ENCODE measurements around the gene KCNN3.

Gene KCNN3

DNA sequence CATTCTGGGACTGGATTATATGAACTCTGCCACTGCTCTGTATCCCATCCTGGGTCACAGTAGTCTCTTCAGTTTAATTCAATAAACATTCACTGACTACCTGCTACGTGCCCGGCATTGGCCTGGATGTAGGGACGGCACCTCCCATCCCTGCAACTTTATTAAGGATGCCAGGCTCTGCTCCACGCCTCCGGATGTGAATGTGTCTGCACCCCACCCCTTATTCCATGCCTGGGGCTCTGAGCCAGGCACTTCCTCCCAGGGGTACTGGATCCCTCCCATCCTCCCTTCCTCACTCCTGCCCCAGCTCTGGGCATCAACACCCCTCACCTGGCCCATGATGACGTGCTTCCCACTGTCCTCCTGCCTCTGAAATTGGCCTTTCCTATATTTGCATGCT is 53.7 kb downstream of the KCNN3 start:
- DNase-seq (ENCODE audit: low spot score), result no peak

DNA sequence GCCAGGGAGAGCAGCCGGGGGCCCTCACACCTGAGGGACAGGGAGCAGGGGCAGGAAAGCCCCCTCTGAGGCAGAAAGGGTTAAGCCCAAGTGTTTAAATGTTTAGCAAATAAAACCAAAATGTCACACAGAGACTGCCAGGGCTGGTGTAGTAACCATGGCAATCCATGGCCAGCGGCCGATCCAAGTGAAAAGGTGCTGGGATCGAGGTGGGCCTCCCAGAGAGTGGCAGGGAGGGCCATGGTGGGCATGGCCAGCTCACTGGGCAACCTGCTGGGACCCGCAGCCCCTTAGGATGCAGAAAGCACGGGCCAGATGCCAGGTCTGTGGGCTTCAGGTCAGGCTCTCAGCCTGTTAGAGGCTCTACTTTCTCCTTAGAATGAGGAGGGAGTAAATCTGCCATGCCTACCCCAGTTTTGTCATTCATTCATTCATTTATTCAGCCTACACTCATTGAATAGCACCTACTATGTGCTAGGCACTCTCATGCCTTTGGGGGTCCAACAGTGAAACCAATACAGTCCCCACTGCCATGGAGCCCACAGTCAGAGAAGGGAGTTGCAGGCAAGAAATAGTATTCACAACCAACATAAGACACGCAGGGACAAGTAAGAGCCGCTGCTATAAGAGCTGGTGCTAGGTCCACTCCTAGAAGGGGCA is 56.1 kb downstream of the KCNN3 start:
- no peak for DNase-seq (ENCODE audit: low spot score)

DNA sequence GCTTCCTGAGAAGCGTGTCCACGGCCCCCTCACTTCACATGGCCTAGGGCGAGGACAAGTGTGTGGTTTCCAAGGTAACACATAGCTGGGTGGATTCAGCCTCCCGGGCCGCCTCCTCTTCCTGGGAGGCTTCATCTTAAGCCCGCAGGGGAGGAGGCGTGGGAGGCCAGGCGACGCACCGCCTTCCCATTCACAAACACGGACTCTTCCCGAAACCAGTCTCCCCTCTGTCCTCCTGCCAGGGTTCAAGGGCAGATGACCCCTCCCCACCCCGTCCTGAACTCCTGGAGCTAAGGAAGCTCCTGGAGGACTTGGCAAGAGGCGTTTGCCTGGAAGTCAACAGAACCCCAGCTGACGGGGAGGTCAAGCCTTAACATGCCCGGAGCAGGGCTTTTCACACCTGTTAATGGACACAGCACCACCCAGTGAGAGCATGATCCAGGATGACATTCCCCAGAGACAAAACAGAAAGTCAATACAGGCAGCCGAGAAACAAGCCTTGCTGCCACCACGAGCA is 56.7 kb downstream of the KCNN3 start:
- DNase-seq (ENCODE audit: low spot score), result no peak

DNA sequence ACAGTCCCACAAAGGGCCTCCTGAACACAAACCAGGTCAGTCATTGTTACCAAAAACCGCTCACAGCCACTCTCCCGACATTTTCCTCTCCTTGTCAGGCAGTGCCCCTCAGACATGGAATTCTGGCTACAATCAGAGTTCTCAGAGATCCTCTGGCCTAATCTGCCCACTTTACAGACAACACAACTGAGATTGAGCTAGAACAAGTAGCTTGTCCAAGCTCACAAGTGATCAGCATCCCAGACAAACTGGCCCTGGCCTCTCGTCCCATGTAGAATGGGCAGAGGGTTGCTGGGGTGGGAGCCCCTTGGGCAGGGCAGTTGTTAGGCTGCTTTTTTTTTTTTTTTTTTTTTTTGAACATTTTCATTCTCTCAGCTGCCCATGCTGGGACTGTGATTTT is 57.2 kb downstream of the KCNN3 start:
- DNase-seq (ENCODE audit: low spot score), result no peak

DNA sequence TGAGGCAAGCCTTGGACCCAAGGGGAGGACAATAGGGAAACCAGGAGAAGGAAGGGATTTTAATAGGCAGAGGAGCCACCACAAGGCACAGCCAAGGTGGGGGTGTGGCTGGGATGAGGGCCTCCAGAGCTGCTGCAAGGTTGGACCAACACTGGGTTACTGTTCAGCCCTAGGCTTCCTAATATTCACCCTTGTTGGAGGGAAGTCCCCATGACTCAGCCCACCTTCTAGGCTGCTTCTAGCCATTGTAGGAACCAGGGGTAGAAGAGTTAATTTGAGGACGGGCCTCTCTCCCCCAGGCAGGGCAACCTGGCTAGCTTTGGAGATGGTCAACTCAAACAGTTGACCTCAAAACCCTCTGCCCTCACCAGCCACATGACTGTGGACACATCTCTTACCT is 59.5 kb downstream of the KCNN3 start:
- DNase-seq (ENCODE audit: low spot score), result no peak

DNA sequence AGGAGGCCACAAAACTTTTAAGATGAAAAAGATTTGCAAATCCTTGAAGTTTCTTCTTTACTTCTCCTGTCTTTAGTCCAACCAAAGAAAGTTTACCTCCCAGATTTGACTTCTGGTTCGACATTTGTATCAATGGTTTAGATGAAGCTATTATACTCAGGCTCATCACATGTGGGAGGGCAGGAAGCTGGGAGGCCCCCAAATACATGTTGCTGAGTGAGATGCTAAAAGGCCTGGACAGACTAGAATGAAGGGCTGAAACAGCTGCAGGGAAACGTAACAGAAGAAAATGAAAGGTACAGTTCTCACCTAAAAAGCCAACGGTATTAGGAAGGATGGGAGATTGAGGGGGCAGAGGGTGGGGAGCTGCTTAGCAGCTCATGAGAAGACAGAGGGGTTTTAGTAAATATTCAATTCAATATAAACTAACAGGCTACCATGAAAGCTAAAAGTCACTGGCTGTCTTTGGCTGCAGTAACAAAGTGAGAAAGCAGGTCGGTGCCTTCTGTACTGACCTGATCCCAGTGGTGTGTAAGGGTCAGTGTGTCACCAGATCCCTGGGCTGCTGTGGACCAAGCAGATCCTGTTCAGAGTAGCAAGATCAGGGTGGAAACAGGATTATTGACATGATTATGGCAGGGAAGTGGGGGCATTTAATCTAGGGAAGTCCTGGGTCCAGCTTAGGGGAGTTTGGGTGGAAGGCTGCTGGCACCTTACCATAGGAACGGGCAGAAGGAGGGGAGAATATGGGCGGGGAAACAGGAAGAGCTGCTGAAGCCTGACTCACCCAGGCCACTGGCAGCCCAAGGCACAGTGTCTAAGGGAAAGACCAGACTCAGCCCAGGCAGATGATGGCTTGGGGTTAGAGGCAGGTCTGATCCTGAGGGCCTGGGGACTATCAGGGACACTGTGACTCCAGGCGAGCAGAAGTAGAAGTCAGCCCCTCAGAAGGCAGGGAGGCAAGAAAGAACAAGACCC is 60.4 kb downstream of the KCNN3 start:
- DNase-seq (ENCODE audit: low spot score), result no peak

DNA sequence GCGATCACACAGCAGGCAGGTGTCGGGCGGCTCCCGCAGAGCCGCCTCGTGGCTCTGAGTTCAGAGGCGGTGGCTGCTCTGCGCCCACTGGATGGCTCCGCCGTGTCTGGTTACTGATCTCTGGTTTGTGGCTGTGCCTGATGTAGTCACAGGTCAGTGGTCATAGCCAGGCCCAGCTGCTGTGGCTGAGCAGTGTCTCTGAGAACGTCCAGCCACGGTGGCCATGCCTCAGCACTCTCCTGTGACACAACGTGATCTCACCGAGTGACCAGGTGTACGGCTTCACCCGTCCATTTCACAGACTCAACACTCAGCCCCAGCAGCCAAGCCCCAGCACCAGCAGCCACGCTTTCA is 61.2 kb downstream of the KCNN3 start:
- no peak for DNase-seq (ENCODE audit: low spot score)

DNA sequence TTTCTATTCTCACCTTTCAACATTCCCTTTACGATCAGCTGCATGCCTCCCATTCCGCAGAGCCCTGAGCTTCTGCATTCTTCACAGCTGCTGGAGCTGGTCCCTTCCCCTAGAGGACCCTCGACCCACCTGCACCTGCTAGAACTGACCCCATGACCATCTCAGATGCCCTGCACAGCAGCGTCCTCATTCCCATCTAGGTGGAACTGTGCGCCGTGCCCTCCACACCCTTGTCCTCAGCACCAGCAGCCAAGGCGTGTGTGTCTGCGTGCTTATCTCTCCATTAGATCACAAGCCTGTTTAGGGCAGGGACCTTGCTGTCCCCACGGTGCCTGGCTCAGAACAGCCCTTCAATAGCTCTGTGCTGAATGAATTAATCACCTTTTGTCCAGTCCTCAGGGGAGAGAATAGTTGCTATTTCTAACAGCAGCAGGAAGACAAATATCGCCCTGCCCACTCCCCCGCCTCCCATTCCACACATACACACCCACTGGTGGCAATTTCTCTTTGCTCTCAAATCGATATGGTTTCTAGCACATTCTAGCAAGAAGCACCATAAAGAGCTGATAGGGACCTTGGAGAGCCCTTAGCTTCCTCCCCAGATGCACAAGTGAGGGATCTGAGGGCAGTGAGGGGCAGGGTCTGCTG is 61.7 kb downstream of the KCNN3 start:
- no peak for DNase-seq (ENCODE audit: low spot score)

DNA sequence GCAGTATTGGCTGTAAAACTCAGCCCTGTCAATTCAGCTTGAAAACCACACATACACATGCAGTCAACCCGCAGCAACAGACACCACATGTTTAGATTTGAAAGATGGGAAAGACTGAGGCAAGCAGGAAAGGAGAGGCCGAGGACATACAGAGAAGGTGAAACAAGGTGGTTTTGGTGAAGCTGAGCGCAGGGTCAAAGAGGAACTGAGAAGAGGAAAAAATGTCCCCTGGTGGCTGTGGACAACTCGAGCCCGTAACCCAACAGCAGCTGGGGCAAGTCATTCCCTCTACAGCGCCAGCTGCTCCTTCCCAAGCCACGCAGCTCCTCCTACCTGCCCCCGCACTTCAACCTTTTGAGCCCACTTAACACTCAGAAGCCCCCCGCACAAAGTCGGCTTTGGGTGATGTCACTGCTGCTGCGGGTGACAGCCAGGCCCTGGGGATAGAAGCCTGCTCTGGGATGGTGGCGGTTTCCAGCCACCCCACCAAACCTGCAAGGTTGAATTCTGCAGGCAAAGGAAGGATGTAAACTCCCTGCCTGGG is 63.0 kb downstream of the KCNN3 start:
- no peak for DNase-seq (ENCODE audit: low spot score)

DNA sequence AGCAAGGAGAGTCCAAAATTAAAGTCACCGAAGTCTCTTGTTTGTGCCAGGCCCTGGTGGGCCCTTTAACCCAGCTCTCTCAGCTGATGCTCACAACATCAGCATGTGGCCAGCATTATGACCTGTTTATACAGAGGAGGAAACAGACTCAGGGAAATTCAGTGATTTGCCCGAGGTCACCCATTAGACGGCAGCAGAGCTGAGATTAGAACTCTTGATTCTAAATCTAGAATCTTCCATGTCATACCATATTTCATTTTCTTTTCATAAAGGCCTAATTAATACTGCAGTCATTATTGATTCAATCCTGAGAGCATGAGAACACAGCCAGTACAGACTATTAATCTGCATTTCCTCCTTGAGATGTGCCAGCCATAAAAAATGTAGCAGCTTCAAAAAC is 63.7 kb downstream of the KCNN3 start:
- no peak for DNase-seq (ENCODE audit: low spot score)

DNA sequence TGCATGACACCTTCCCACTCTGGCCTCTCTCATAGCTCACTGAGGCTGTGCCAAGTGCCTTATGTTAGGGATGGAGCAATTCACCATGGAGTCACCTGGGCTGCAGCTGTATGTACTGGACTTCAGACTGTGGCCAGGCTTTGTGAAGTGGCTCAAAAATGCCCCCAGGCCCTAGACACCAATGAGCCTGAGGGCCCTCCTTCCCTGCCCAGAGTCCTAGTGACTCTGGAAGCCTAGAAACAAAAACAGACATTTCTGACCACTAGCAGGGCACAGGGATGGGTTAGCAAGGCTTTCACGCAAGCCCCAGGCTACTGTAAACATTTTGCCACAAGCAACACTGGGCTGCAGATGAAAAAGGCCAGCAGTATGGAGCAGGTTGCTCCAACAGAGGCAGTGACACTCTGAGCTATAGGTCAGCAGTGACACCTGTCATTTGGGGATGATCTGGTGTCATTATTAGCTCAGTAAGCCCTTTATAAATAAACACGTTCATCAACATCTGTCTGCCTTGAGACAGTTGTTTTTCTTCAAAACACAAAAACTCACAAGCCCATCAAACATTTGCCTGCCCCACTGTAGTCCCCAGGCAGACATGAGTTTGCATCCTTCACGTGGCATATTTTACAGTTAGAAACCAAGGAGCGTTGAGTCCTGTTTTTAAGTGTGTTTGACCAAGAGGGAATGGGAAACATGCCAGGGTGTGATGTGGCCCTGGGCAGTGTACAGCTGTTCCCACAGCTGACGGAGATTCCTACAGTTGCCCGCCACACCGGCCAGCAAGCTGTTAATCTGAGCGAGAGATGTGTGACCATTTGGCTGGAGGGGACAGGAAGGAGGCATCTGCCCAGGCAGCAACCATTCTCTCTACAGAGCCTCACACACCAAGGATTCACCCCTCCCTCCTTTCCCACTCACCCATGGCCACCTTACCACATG is 66.8 kb downstream of the KCNN3 start:
- no peak for DNase-seq (ENCODE audit: low spot score)

DNA sequence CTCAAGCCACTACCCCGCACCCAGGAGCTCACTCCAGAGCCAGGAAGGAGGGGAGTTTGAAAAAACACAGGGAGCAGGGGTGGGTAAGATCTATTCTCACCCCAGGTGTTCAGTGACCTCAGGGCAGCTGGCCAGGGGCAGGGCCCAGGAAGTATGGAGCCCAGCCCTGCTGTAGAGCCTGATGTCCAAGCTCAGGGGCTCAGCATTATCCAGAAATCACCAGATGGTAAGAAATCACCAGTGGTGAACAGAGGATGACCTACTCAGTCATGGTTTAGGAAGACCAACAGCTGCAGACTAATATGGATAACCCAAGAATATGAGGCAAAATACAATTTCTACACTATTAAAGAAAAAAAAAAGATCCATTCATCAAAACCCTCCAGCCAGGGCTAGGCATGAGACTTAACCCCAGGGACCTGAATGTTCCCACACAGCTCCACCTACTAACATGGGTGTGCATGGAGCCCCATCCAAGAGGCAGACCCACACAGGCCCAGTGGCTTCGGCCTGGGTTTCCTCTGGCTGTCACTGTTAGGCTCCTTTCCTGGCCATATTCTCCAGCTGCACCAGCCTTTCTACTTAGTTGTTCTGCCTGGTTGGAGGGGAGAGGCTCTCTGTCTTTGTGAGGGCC is 67.6 kb downstream of the KCNN3 start:
- DNase-seq (ENCODE audit: low spot score), result no peak

DNA sequence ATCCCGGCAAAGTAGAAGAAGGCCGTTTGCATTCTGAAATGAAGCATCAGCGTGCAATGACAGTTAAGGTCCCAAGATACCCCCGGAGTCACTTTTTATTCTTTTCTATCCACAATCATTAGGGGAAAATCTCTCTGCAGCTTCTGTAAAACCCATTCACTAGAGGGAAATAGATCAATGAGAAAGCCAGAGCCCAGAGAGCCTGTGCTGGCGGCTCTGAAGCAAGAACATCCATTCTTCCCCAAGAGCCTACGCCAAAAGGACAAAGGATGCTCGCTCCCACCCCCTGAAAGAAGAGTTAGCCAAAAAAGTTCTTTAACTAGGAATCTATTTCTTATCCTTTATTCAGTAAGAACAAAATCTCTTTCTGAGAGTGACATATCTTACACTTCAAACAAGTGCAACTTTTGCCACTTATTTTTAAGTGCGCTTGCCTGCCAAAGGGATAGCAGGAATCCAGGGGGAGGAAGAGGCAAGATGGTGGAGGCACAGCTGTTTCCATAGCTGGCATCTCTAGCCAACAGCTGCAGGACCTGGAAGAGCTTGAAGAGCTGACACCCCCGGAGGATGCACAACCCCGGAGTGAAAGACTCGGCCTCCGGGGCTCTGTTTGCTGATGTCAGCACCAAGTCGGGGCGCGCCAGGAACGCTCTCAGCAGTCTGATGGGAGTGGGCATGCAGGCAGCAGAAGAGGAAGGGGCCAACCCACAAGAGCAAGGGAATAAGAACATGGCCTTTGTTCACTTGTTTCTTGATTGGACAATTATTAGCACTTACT is 68.7 kb downstream of the KCNN3 start:
- no peak for DNase-seq (ENCODE audit: low spot score)

DNA sequence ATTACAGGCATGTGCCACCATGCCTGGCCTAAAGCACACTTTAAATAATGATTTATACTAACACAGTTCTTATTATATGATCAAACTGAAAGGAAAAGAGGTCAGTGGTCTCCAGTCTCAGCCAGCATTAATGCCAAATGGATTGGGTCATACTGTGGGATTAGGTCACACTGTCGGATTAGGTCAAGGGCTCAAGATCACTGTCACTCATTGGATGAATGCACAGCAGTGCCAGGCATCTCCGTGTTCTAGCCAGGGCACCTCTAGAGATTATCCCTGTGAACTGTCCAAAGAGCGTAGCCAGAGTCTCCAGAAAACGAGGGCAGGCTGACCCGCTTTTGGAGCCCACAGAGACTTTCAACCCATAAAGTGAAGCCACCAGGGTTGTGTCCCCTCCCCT is 70.9 kb downstream of the KCNN3 start:
- no peak for DNase-seq (ENCODE audit: low spot score)

DNA sequence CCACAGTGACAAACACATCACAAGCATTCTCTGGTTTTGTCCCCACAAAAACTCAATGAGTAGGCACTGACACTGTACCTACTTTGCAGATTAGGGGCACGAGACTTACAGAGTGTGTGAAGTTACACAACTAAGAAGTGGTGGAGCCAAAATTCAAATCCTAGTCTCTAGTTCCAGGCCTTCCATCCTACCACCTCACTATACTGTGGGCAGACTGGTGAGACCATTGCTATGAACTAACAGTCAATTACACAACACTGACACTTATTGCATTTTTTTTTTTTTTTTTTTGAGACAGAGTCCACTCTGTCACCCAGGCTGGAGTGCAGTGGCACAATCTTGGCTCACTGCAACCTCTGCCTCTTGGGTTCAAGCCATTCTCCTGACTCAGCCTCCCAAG is 71.4 kb downstream of the KCNN3 start:
- DNase-seq (ENCODE audit: low spot score), result no peak

DNA sequence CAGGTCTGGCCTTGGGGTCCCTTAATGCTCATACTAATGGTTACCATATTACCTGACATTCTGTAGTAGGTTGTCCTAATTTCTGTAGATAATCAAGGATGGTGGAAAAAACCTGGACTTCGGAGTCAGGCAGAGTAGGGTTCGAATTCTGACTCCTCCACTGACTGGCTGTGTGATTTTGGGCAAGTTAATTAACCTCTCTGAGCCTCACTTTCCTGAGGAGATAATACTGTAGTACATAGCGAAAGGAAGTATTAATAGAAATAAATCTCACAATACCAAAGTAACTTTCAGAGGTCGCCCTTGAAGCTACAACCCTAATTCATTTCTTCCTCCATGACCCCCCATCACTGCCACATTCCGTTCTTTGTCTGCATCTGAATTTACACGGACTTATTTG is 72.9 kb downstream of the KCNN3 start:
- DNase-seq (ENCODE audit: low spot score), result no peak

DNA sequence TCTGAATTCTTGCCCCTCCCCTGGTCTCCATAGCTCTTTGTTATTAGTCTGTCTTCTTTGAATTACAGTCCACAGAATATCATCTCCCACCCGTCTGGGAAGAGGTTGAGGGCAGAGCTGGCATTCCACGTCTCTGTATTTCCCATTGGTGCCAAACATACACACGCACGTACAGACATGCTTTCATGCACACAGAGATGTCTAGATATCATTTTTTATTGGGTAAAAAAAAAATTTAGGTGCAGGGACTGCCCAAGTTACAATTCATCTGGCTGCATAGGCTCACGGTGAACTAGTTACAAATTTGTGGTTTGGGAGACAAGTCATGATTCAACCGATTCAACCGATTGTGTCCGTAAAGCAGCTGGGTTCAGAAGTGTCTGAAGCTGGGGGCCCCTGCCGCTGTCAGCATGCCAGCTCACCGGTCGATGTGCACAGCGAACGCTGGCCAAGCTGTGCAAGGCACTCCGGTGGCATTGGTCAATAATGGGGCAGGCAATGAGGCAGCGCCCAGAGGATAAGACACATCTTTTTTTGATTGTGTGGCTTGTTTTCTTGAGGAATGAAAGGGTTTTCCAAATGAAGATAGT is 73.7 kb downstream of the KCNN3 start:
- DNase-seq (ENCODE audit: low spot score), result no peak

DNA sequence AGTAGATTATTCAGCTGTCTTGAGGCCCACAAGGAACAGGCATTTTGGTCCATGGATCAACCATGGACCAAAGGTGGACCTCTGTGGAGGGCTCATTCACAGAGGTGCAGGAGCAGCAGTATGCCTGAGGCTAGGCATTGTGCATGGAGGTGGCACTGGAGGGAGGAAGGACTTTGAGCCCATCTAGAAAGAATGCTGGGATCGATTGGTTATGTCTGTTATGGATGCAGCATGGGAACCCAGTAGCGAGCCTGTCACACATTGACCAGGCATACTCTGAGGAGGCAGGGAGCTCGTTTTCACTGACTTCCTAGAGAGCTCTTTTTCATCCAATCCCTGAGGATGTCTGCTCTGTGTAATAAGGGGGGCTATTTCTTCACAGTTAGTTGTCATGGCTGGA is 75.5 kb downstream of the KCNN3 start:
- DNase-seq (ENCODE audit: low spot score), result no peak

DNA sequence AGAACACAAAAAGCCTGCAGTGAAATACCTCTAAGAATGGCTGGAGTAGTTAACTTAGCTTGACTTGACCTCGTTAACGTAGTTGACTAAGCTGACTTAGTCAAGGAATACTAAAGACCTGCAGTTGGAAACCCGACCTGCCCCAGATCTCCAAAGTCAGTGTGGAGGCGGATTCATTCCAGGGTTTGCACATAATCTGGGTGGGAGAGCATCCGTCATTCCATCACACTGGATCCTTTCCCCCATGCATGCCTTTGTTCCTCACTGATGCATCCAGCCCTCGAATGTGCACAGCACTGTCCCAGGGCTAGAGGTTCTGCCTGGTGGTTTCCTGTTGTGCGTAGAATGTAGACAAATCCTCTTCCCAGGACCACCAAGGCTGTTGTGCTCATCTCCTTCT is 76.4 kb downstream of the KCNN3 start:
- no peak for DNase-seq (ENCODE audit: low spot score)

DNA sequence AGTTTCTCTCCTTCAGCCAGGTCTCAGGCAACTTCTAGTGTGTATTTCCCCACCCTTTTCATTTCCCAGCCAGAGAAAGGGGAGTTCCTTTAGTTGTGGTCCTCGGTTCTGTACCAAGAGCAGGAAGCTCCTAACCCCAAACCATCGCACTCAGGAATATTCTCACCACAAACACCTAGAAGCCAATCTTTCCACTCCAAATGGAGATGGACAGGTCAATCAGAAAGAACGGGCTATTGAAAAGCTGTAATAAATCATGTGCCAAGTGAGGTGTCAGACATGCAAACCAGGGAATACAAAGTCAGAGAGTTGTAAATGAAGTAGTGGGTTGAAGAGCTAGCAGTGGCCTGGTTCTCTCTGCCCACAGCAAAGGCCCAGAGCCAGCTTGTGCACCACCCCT is 77.2 kb downstream of the KCNN3 start:
- DNase-seq (ENCODE audit: low spot score), result no peak
